Large intestine (tissue), 3 donors: ENCODE data around the gene PGAP2. TPM values are rescaled to one million over a fixed set of nuclear protein-coding genes. Genes with fewer than 3 reads are reported as not detected.
"Not testable (repeated sequence)": the region's sequence is repeated elsewhere in the genome, so short reads cannot be mapped to it uniquely, and the experiment has no call there.

Source experiments
- DNase-seq, 2 donors: peaks; one replicate each; pipeline versions ENCODE4 v3.0.0 to v3.0.0-alpha.2; 2013
- H3K27ac ChIP-seq: one replicate; pipeline ENCODE4 v1.5.1; 2013; ENCODE audit warnings: low read length
- H3K27me3 ChIP-seq: 2 replicates; pipeline ENCODE4 v1.6.1; 2013; ENCODE audit warnings: low read length; ENCODE audit not compliant: control insufficient read depth, insufficient read depth
- H3K36me3 ChIP-seq: 2 replicates; pipeline ENCODE4 v1.6.1; 2013; ENCODE audit warnings: low read length; ENCODE audit not compliant: control insufficient read depth, insufficient read depth
- H3K4me1 ChIP-seq: one replicate; pipeline ENCODE4 v1.6.1; 2013; ENCODE audit warnings: low read length; ENCODE audit not compliant: control insufficient read depth, insufficient read depth
- H3K4me3 ChIP-seq: one replicate; pipeline ENCODE4 v1.5.1; 2013; ENCODE audit warnings: low read length
- H3K9me3 ChIP-seq: one replicate; pipeline ENCODE4 v1.6.1; 2013; ENCODE audit warnings: mild to moderate bottlenecking, low read depth, low read length, moderate library complexity; ENCODE audit not compliant: control insufficient read depth
- WGBS: methylation state at CpG from one replicate; pipeline ENCODE4 v1.1.5; 2013; ENCODE audit warnings: low lambda C conversion rate; ENCODE audit not compliant: insufficient coverage; 5-methylcytosine and 5-hydroxymethylcytosine counted together
- polyA plus RNA-seq: library from polyadenylated mRNA; unstranded; fragments of 120-200 nt; gene quantifications from one replicate; pipeline ENCODE4 v1.2.1, GENCODE V29; 2013

PGAP2 gene
- polyA plus RNA-seq, 1 donor = 144 TPM

- Histone ChIP-seq H3K9me3 (no peaks in the 10 kb centered on the region), H3K4me3 (no peak overlapping the region), H3K36me3 (no peaks in the 10 kb centered on the region), H3K27me3 (no peaks in the 10 kb centered on the region), H3K4me1 (peaks cover 9% of the 10 kb centered on the region), H3K27ac (peak overlapping the region; percentile 74)
- peak; percentile 52 to 74 for DNase-seq
- WGBS = no CpG with 5 or more reads among the region's 4 CpGs
Measured at GRCh38 chr11:3802011-3802790, 6.2 kb upstream of the PGAP2 start.

GRCh38 chr11:3803726-3804495 is 4.4 kb upstream of the PGAP2 start:
- H3K9me3 ChIP-seq = no peaks in the 10 kb centered on the region
- peaks cover 12% of the 10 kb centered on the region for H3K4me1 ChIP-seq
- H3K27me3 ChIP-seq = no peaks in the 10 kb centered on the region
- H3K36me3 ChIP-seq = no peaks in the 10 kb centered on the region
- no peak for DNase-seq
- H3K27ac ChIP-seq = no peak overlapping the region
- no peak overlapping the region for H3K4me3 ChIP-seq
- no CpG with 5 or more reads among the region's 11 CpGs for WGBS

- H3K4me1 ChIP-seq = peaks cover 11% of the 10 kb centered on the region
- peak overlapping the region; percentile 73 for H3K4me3 ChIP-seq
- peak overlapping the region; percentile 90 for H3K27ac ChIP-seq
- H3K36me3 ChIP-seq = no peaks in the 10 kb centered on the region
- H3K9me3 ChIP-seq = no peaks in the 10 kb centered on the region
- DNase-seq = peak; percentile 86 to 92
- WGBS = no CpG with 5 or more reads among the region's 5 CpGs
- H3K27me3 ChIP-seq = no peaks in the 10 kb centered on the region
Measured at GRCh38 chr11:3808861-3809623, 682 bp downstream of the PGAP2 start.

GRCh38 chr11:3809624-3809928 is 1.2 kb downstream of the PGAP2 start:
- no peak overlapping the region for H3K4me3 ChIP-seq
- H3K36me3 ChIP-seq = no peaks in the 10 kb centered on the region
- peaks cover 11% of the 10 kb centered on the region for H3K4me1 ChIP-seq
- DNase-seq = no peak
- no CpG with 5 or more reads among the region's 1 CpG for WGBS
- H3K27ac ChIP-seq = peak overlapping the region; percentile 58
- H3K9me3 ChIP-seq = no peaks in the 10 kb centered on the region
- no peaks in the 10 kb centered on the region for H3K27me3 ChIP-seq

GRCh38 chr11:3810446-3810845 is 2.1 kb downstream of the PGAP2 start:
- DNase-seq = no peak
- Histone ChIP-seq H3K4me3 (no peak overlapping the region), H3K4me1 (peaks cover 11% of the 10 kb centered on the region), H3K36me3 (no peaks in the 10 kb centered on the region), H3K9me3 (no peaks in the 10 kb centered on the region), H3K27me3 (no peaks in the 10 kb centered on the region), H3K27ac (no peak overlapping the region)
- WGBS = no CpG with 5 or more reads among the region's 3 CpGs

GRCh38 chr11:3810951-3811350 is 2.6 kb downstream of the PGAP2 start:
- Histone ChIP-seq H3K9me3 (no peaks in the 10 kb centered on the region), H3K27me3 (no peaks in the 10 kb centered on the region), H3K4me3 (no peak overlapping the region), H3K36me3 (no peaks in the 10 kb centered on the region), H3K27ac (no peak overlapping the region), H3K4me1 (peaks cover 11% of the 10 kb centered on the region)
- WGBS = no CpG with 5 or more reads among the region's 4 CpGs
- no peak for DNase-seq

GRCh38 chr11:3814832-3815231 is 6.5 kb downstream of the PGAP2 start:
- H3K27me3 ChIP-seq, H3K36me3 ChIP-seq, DNase-seq, H3K27ac ChIP-seq, H3K4me3 ChIP-seq, H3K9me3 ChIP-seq: not testable (repeated sequence)
- no CpG with 5 or more reads among the region's 5 CpGs for WGBS
- peaks cover 16% of the 10 kb centered on the region for H3K4me1 ChIP-seq

GRCh38 chr11:3815845-3816244 is 7.5 kb downstream of the PGAP2 start:
- no peak for DNase-seq
- WGBS = no CpG with 5 or more reads among the region's 4 CpGs
- peaks cover under 1% of the 10 kb centered on the region for H3K36me3 ChIP-seq
- no peak overlapping the region for H3K4me3 ChIP-seq
- peaks cover 15% of the 10 kb centered on the region for H3K4me1 ChIP-seq
- H3K9me3 ChIP-seq = no peaks in the 10 kb centered on the region
- no peak overlapping the region for H3K27ac ChIP-seq
- no peaks in the 10 kb centered on the region for H3K27me3 ChIP-seq

- WGBS = no CpG with 5 or more reads among the region's 2 CpGs
- peaks cover 15% of the 10 kb centered on the region for H3K4me1 ChIP-seq
- peak overlapping the region; percentile 47 for H3K27ac ChIP-seq
- no peaks in the 10 kb centered on the region for H3K9me3 ChIP-seq
- H3K4me3 ChIP-seq = no peak overlapping the region
- no peaks in the 10 kb centered on the region for H3K27me3 ChIP-seq
- no peak for DNase-seq
- H3K36me3 ChIP-seq = peaks cover 3% of the 10 kb centered on the region
Measured at GRCh38 chr11:3816673-3817072, 8.3 kb downstream of the PGAP2 start.

GRCh38 chr11:3817181-3817800 is 8.9 kb downstream of the PGAP2 start:
- Histone ChIP-seq H3K4me3 (peak overlapping the region; percentile 20), H3K27me3 (no peaks in the 10 kb centered on the region), H3K36me3 (peaks cover 3% of the 10 kb centered on the region), H3K27ac (peak overlapping the region; percentile 53), H3K9me3 (no peaks in the 10 kb centered on the region), H3K4me1 (peaks cover 15% of the 10 kb centered on the region)
- peak; percentile 57 to 75 for DNase-seq
- WGBS = no CpG with 5 or more reads among the region's 10 CpGs
